Activated T-cell treated with anti-CD3 and anti-CD28 coated beads for 4 hours (primary cell): Measurements from ENCODE around the gene SVBP.

Experiments used
- DNase-seq: peaks from one replicate; pipeline ENCODE4 v3.0.0-alpha.2; 2020

SVBP gene

DNA sequence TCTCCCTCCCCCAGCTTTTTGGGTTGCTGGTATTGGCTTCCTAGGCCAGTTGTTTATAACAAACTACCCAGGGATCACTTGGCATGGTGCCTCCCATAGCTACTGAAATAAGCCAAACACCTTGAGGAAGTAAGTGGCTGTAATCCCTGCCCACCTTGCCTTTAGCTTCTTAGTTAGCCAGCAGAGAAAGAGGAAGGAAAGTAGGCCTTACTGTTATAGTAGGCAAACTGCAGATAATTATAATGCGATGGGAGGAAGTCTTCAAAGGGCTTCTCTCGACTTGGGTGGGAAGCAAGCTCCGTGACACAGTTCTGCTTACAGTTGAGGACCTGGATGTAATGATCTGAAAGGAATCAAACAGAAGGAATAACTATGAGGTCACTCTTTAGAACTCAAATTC is 58.6 kb downstream of the SVBP start:
- DNase-seq, result no peak

DNA sequence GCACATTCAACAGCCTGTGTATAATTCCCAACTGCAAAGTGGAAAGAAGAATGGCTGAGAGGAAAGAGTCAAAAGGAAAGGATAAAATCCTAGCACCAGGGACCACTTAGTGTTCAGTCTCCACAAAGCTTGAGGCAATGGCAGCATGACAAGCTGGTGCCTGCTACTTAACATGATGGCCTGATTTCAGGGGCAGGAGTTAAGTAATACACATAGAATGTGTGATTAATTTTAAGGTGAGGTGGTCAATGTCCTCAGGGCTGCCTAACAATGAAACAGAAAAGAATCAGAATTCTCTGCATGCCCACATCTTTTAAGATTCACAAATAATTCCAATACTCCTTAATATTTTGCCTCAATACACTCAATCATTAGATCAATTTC is 59.3 kb downstream of the SVBP start:
- DNase-seq, result no peak
